Right lobe of liver (tissue), 6 donors: ENCODE results near the gene MYO1B. TPM values are rescaled to one million over a fixed set of nuclear protein-coding genes. Genes with fewer than 3 reads are reported as not detected.

Experiments used
- ATAC-seq, 4 donors: fragments of 200-7000 bp; cut with Tn5 transposase; one replicate each; pipeline ENCODE4 v1.9.1; 2020; ENCODE audit warnings: mild to moderate bottlenecking in 4 of 4, moderate library complexity in 4 of 4
- DNase-seq, 3 donors: peaks; one replicate each; pipeline ENCODE4 v3.0.0-alpha.2; 2020
- H3K27ac ChIP-seq, 3 donors: fragments of 200-600 bp; one replicate each; pipeline ENCODE4 v1.8.0; 2022
- H3K27me3 ChIP-seq, 2 donors: fragments of 200-600 bp; one replicate each; pipeline ENCODE4 v1.8.0; 2022
- H3K36me3 ChIP-seq, 4 donors: fragments of 200-600 bp; sonication (generic) in 1 of 4; one replicate each; pipeline versions ENCODE4 v1.5.1 to v1.8.0; 2017 to 2022; ENCODE audit warnings: control low read depth in 1 of 4
- H3K4me1 ChIP-seq, 4 donors: fragments of 200-600 bp; sonication (generic) in 1 of 4; one replicate each; pipeline versions ENCODE4 v1.5.1 to v1.8.0; 2017 to 2022; ENCODE audit warnings: control low read depth in 1 of 4
- H3K4me3 ChIP-seq, 3 donors: fragments of 200-600 bp; one replicate each; pipeline ENCODE4 v1.8.0; 2022
- H3K9me3 ChIP-seq, 4 donors: fragments of 200-600 bp; sonication (generic) in 1 of 4; one replicate each; pipeline versions ENCODE4 v1.5.1 to v1.8.0; 2017 to 2022; ENCODE audit warnings: control low read depth in 1 of 4
- POLR2A ChIP-seq: fragments of 450-650 bp; IDR thresholded peaks from one replicate; pipeline ENCODE4 v1.6.1; 2017; ENCODE audit warnings: antibody characterized with exemption, mild to moderate bottlenecking
- WGBS: methylation state at CpG from one replicate; pipeline ENCODE4 v1.1.6; 2018; ENCODE audit warnings: low coverage, low lambda C conversion rate; ENCODE audit not compliant: insufficient coverage; ENCODE audit errors: missing lambda C conversion rate; 5-methylcytosine and 5-hydroxymethylcytosine counted together
- intact Hi-C, 2 donors: fragments of 100-400 bp; cut with DNase I; formaldehyde crosslinking; loops; one replicate each; pipeline versions ENCODE4 v1.11.2 to v1.14.1; 2022
- total RNA-seq, 6 experiments: library from RNA; depleted of rRNA in 2 of 6; stranded (reverse); fragments of >200 nt in 2 of 6; fragmentation: NEBNext Ultra II Directional in 3 of 6; extraction: Animal tissue kit (Norgen Biotek cat#: 25700) in 3 of 6; gene quantifications; one replicate each; pipeline versions ENCODE4 v1.1.0 to v1.2.4, GENCODE V29; 2016 to 2023
- TF ChIP-seq, protein P1 (sequence below), 4 donors: fragments of 200-600 bp in 3 of 4; fragments of 450-650 bp in 1 of 4; IDR thresholded peaks; one replicate each; pipeline versions ENCODE4 v1.5.1 to v1.8.0; 2016 to 2022; ENCODE audit warnings: antibody characterized with exemption in 4 of 4, mild to moderate bottlenecking in 2 of 4
- donor health status: DM: no; HTN: yes; CAD: no.
- donor health status: DM: no; HTN: no; CAD: no.
- donor health status: DM: no; HTN: no; CAD: no.
- donor health status: DM: no; HTN: yes; CAD: no.
- donor health status: DM: no; HTN: yes; CAD: no.

Gene MYO1B
- total RNA-seq, 6 experiments from 2014 or later = 171 to 273 (median 221) TPM

DNA sequence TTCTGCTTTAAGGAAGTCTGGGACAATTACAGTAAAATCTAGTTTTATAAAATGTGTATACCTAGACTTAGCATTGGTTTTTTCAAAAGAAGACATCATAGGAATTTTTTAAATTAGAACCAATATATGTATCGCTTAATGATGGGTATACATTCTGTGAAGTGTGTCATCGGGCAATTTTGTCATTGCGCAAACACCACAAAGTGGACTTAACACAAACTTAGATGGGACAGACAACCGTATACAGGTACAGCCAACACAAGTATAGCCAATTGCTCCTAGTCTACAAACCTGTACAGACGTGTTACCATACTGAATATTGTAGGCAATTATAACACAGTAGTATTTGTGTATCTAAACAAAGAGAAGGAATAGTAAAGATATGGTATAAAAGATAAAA lies 12.7 kb downstream of the MYO1B start:
- 75% methylated on average over 5 of the region's 5 CpGs for WGBS
- ATAC-seq (no peak), DNase-seq (no peak)
- Histone ChIP-seq H3K27ac (peak overlapping the region in 1 of 3 donors; percentile 41), H3K9me3 (no peaks in the 10 kb centered on the region), H3K4me3 (no peak overlapping the region), H3K4me1 (peaks cover 0 to 64% (median 10%) of the 10 kb centered on the region in 4 donors), H3K36me3 (no peaks in the 10 kb centered on the region), H3K27me3 (no peaks in the 10 kb centered on the region)
- intact Hi-C loops = no loop called here
- no peak for TF ChIP-seq POLR2A
- TF ChIP-seq, protein P1, sequence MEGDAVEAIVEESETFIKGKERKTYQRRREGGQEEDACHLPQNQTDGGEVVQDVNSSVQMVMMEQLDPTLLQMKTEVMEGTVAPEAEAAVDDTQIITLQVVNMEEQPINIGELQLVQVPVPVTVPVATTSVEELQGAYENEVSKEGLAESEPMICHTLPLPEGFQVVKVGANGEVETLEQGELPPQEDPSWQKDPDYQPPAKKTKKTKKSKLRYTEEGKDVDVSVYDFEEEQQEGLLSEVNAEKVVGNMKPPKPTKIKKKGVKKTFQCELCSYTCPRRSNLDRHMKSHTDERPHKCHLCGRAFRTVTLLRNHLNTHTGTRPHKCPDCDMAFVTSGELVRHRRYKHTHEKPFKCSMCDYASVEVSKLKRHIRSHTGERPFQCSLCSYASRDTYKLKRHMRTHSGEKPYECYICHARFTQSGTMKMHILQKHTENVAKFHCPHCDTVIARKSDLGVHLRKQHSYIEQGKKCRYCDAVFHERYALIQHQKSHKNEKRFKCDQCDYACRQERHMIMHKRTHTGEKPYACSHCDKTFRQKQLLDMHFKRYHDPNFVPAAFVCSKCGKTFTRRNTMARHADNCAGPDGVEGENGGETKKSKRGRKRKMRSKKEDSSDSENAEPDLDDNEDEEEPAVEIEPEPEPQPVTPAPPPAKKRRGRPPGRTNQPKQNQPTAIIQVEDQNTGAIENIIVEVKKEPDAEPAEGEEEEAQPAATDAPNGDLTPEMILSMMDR (IDR thresholded peaks at IDR 0.05) = no peak

DNA sequence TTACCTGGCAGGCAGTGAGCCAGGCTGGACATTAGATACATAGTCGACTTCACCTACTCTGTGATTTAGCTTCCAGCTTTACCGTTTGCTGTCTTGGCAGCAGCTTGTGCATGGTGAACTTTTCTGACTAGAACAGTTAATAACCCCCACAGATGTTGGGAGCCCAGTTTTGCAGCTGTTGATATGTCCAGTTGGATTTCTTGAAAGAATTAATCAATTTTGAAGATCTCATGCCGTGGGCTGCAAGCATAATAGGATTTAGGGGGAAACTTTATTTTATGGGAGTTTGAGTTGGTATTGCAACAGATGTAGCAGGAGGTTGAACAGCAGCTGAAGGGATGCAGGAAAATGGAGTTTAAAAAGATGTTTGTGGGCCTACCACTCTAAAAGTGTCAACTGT lies 13.8 kb downstream of the MYO1B start:
- ATAC-seq (no peak), DNase-seq (no peak)
- 73% methylated on average over 3 of the region's 3 CpGs for WGBS
- Histone ChIP-seq H3K36me3 (no peaks in the 10 kb centered on the region), H3K4me3 (no peak overlapping the region), H3K27ac (no peak overlapping the region), H3K4me1 (peaks cover 0 to 63% (median 10%) of the 10 kb centered on the region in 4 donors), H3K9me3 (no peaks in the 10 kb centered on the region), H3K27me3 (no peaks in the 10 kb centered on the region)
- no peak for TF ChIP-seq POLR2A
- TF ChIP-seq, protein P1 (IDR thresholded peaks at IDR 0.05) = no peak
- intact Hi-C loops = no loop called here

DNA sequence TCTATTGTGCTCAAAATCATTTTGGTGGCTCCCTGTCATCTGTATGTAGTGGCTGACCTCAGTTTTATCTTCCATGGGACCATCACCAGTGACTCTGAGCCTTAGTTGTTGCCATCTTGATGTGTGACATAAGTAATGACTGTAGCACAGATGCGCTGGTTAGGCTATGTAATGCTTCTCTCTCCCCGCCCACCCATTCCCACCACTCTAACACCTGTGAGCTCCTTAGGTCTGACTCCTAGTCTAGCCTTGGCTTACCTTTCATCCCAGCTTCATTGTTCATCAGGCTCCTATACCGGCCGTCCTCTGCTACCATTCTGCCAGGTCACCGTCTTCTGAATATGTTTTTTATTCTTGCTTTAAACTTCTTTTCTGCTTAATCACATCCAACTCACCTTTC lies 17.2 kb downstream of the MYO1B start:
- no peak for TF ChIP-seq POLR2A
- TF ChIP-seq, protein P1 (IDR thresholded peaks at IDR 0.05) = no peak
- DNase-seq (no peak), ATAC-seq (no peak)
- Histone ChIP-seq H3K27me3 (no peaks in the 10 kb centered on the region), H3K9me3 (no peaks in the 10 kb centered on the region), H3K4me1 (peaks cover 0 to 55% (median 3%) of the 10 kb centered on the region in 4 donors), H3K27ac (peak overlapping the region in 2 of 3 donors; percentile 79 to 81), H3K36me3 (no peaks in the 10 kb centered on the region), H3K4me3 (peak overlapping the region; percentile 22 to 61 (median 58))
- intact Hi-C loops = no loop called here
- WGBS = 50% methylated on average over 5 of the region's 5 CpGs

DNA sequence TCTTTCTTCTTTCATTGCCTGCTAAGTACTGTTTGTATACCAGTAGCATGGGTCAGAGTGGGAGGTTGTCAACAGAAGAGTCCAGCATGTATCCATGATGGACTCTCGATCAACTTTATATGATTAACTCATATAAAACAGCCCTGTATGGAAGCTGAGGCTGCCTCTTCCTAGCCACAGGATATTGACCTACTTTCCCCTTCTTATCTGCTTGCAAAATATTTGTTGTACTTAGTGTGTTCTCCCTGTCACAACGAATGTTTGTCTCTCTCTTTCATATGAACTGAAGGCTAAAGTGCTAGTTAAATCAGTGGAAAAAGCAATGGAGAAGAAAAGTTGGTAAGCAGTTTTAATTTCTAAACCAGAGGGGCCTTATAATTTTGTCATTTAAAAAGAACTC lies 17.8 kb downstream of the MYO1B start:
- Histone ChIP-seq H3K27ac (peak overlapping the region; percentile 66 to 81 (median 79)), H3K4me3 (peak overlapping the region; percentile 22 to 61 (median 58)), H3K27me3 (no peaks in the 10 kb centered on the region), H3K36me3 (no peaks in the 10 kb centered on the region), H3K4me1 (peaks cover 0 to 54% (median 5%) of the 10 kb centered on the region in 4 donors), H3K9me3 (no peaks in the 10 kb centered on the region)
- peak; percentile 80 for TF ChIP-seq POLR2A
- TF ChIP-seq, protein P1 (IDR thresholded peaks at IDR 0.05) = no peak
- ATAC-seq = peak; percentile 59 to 85 (median 74)
- no peak for DNase-seq
- WGBS = 8% methylated on average over 2 of the region's 2 CpGs
- intact Hi-C loops = no loop called here

DNA sequence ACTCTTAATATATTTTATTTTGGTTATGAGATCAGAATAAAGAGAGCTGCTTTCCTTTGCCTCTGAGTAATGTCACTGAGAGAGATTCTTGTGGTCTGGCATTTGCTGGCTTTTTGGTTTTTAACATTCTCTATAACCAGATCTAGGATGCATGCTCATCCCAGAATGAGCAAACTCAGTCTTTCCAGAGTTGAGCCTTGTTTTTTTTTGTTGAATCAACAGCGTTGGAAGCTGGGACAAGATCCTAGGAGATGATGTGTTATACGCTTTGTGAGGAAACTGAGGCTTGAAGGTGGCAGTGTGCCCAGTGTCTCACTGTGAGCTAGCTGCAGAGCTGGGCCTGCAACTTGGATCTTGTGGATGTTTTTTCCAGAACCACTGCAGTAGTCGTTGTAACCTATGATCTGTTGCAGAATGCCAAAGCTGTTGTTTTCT lies 19.5 kb downstream of the MYO1B start:
- DNase-seq (peak in 1 of 3 donors; percentile 62), ATAC-seq (peak; percentile 11 to 50 (median 34))
- 21% methylated on average over 3 of the region's 3 CpGs for WGBS
- Histone ChIP-seq H3K36me3 (no peaks in the 10 kb centered on the region), H3K9me3 (no peaks in the 10 kb centered on the region), H3K4me3 (peak overlapping the region; percentile 22 to 61 (median 58)), H3K4me1 (peaks cover 0 to 48% (median 10%) of the 10 kb centered on the region in 4 donors), H3K27me3 (no peaks in the 10 kb centered on the region), H3K27ac (peak overlapping the region; percentile 66 to 81 (median 79))
- TF ChIP-seq POLR2A = no peak
- TF ChIP-seq, protein P1 (IDR thresholded peaks at IDR 0.05) = no peak
- intact Hi-C loops = no loop called here
